ENCODE measurements around the gene CORO1A. TPM values are rescaled to one million over a fixed set of nuclear protein-coding genes. Genes with fewer than 3 reads are reported as not detected.

The CORO1A gene
- 0.95 and 1.2 TPM in 2 replicates for total RNA-seq (2022)
- Bru-seq, nascent RNA: percentile 10 among the genes with signal in this experiment
- BruChase-seq, experiment 1, labeled RNA remaining after a 2-hour chase: percentile 24 among the genes with signal in this experiment
- percentile 17 among the genes with signal in this experiment for BruChase-seq, experiment 2, labeled RNA remaining after a 6-hour chase
- long read RNA-seq, partial matches to known transcripts: 0 of 2 reads
- long read RNA-seq, other reads (novel, unspliced or antisense): 0 of 2 reads

GRCh38 chr16:30183233-30184095 lies at the start of gene CORO1A:
Gene CORO1A (plus strand): TSS chr16:30183602. CDS start chr16:30185210, 1,608 bp downstream.
- Mint-ChIP-seq H3K4me3 (ENCODE audit: unreplicated experiment) (peak within 1 kb of the TSS; percentile 80), H3K27ac (ENCODE audit: unreplicated experiment) (no peak within 1 kb of the TSS), H3K4me1 (ENCODE audit: low read depth, unreplicated experiment) (no peaks in the 10 kb centered on the region), H3K36me3 (ENCODE audit: insufficient read depth, unreplicated experiment) (no peaks in the 10 kb centered on the region), H3K27me3 (ENCODE audit: insufficient read depth, unreplicated experiment) (no peaks in the 10 kb centered on the region), H3K9me3 (ENCODE audit: unreplicated experiment) (no peaks in the 10 kb centered on the region)
- H3K9me3 ChIP-seq: no peaks in the 10 kb centered on the region
- H3K4me1 ChIP-seq: no peaks in the 10 kb centered on the region
- intact Hi-C loops (cut with micrococcal nuclease; ENCODE audit: unreplicated experiment): no loop called here
- H3K4me3 ChIP-seq (ENCODE audit: low read depth, low read length): peak within 1 kb of the TSS; percentile 68
- DNase-seq: peak; percentile 64 to 78
- no peaks in the 10 kb centered on the region for H3K27me3 ChIP-seq (replicated peaks; ENCODE audit: control insufficient read depth, insufficient read depth, low read length)
- POLR2A ChIA-PET: no interaction called here
- CTCF ChIA-PET: interaction anchor here (1.0 kb wide), 4 partner anchors 60 to 92 kb away, joined by 3 to 4 read pairs (median 4); partner anchors contain the start of genes MAPK3 and TBX6
- TF ChIP-seq, protein P1, sequence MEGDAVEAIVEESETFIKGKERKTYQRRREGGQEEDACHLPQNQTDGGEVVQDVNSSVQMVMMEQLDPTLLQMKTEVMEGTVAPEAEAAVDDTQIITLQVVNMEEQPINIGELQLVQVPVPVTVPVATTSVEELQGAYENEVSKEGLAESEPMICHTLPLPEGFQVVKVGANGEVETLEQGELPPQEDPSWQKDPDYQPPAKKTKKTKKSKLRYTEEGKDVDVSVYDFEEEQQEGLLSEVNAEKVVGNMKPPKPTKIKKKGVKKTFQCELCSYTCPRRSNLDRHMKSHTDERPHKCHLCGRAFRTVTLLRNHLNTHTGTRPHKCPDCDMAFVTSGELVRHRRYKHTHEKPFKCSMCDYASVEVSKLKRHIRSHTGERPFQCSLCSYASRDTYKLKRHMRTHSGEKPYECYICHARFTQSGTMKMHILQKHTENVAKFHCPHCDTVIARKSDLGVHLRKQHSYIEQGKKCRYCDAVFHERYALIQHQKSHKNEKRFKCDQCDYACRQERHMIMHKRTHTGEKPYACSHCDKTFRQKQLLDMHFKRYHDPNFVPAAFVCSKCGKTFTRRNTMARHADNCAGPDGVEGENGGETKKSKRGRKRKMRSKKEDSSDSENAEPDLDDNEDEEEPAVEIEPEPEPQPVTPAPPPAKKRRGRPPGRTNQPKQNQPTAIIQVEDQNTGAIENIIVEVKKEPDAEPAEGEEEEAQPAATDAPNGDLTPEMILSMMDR (IDR thresholded peaks at IDR 0.05; ENCODE audit: insufficient read depth in 1 of 2, low read depth in 1 of 2, low read length in 1 of 2, severe bottlenecking in 1 of 2, unreplicated experiment in 1 of 2): no peak
- no TSS peak for BruUV-seq (replicated peaks)
- no peaks in the 10 kb centered on the region for H3K36me3 ChIP-seq (ENCODE audit: control insufficient read depth, insufficient read depth, low read length)

- Mint-ChIP-seq H3K36me3 (ENCODE audit: insufficient read depth, unreplicated experiment) (no peaks in the 10 kb centered on the region), H3K4me3 (ENCODE audit: unreplicated experiment) (no peak overlapping the region), H3K27me3 (ENCODE audit: insufficient read depth, unreplicated experiment) (no peaks in the 10 kb centered on the region), H3K4me1 (ENCODE audit: low read depth, unreplicated experiment) (peaks cover 8% of the 10 kb centered on the region), H3K9me3 (ENCODE audit: unreplicated experiment) (no peaks in the 10 kb centered on the region), H3K27ac (ENCODE audit: unreplicated experiment) (no peak overlapping the region)
- H3K9me3 ChIP-seq: no peaks in the 10 kb centered on the region
- no peaks in the 10 kb centered on the region for H3K36me3 ChIP-seq (ENCODE audit: control insufficient read depth, insufficient read depth, low read length)
- POLR2A ChIA-PET: no interaction called here
- CTCF ChIA-PET: no interaction called here
- H3K4me3 ChIP-seq (ENCODE audit: low read depth, low read length): no peak overlapping the region
- H3K4me1 ChIP-seq: peaks cover 9% of the 10 kb centered on the region; the same call in 1 of the 2 replicates
- DNase-seq: no peak
- intact Hi-C loops (cut with micrococcal nuclease; ENCODE audit: unreplicated experiment): no loop called here
- TF ChIP-seq, protein P1 (IDR thresholded peaks at IDR 0.05; ENCODE audit: insufficient read depth in 1 of 2, low read depth in 1 of 2, low read length in 1 of 2, severe bottlenecking in 1 of 2, unreplicated experiment in 1 of 2): no peak
- H3K27me3 ChIP-seq (replicated peaks; ENCODE audit: control insufficient read depth, insufficient read depth, low read length): no peaks in the 10 kb centered on the region
- no TSS peak for BruUV-seq (replicated peaks)
Observed at GRCh38 chr16:30136971-30137605, 46.3 kb upstream of the CORO1A start.

- H3K36me3 ChIP-seq (ENCODE audit: control insufficient read depth, insufficient read depth, low read length): no peaks in the 10 kb centered on the region
- H3K4me3 ChIP-seq (ENCODE audit: low read depth, low read length): no peak overlapping the region
- no TSS peak for BruUV-seq (replicated peaks)
- no peaks in the 10 kb centered on the region for H3K27me3 ChIP-seq (replicated peaks; ENCODE audit: control insufficient read depth, insufficient read depth, low read length)
- no peak for DNase-seq
- peaks cover 9% of the 10 kb centered on the region; the same call in 1 of the 2 replicates for H3K4me1 ChIP-seq
- POLR2A ChIA-PET: interaction anchor here (0.8 kb wide), 1 partner anchor 10 kb away, joined by 3 read pairs; no protein-coding TSS in a partner anchor
- Mint-ChIP-seq H3K4me1 (ENCODE audit: low read depth, unreplicated experiment) (peaks cover 8% of the 10 kb centered on the region), H3K27me3 (ENCODE audit: insufficient read depth, unreplicated experiment) (no peaks in the 10 kb centered on the region), H3K36me3 (ENCODE audit: insufficient read depth, unreplicated experiment) (no peaks in the 10 kb centered on the region), H3K4me3 (ENCODE audit: unreplicated experiment) (no peak overlapping the region), H3K27ac (ENCODE audit: unreplicated experiment) (no peak overlapping the region), H3K9me3 (ENCODE audit: unreplicated experiment) (no peaks in the 10 kb centered on the region)
- H3K9me3 ChIP-seq: no peaks in the 10 kb centered on the region
- TF ChIP-seq, protein P1 (IDR thresholded peaks at IDR 0.05; ENCODE audit: insufficient read depth in 1 of 2, low read depth in 1 of 2, low read length in 1 of 2, severe bottlenecking in 1 of 2, unreplicated experiment in 1 of 2): no peak
- CTCF ChIA-PET: no interaction called here
- intact Hi-C loops (cut with micrococcal nuclease; ENCODE audit: unreplicated experiment): no loop called here
Observed at GRCh38 chr16:30137897-30138296, 45.5 kb upstream of the CORO1A start.

Data from Caco-2 (cell line).